Mesendoderm (in vitro differentiated cells): ENCODE results near the gene GTF2F2.

Experiments used
- DNase-seq: peaks from one replicate; pipeline ENCODE4 v3.0.0; 2013
- H2AK5ac ChIP-seq: 2 replicates; pipeline ENCODE4 v1.6.1; 2013; ENCODE audit warnings: low read length, inconsistent platforms
- H2BK120ac ChIP-seq: 2 replicates; pipeline ENCODE4 v1.6.1; 2013; ENCODE audit warnings: low read depth, mild to moderate bottlenecking, low read length, moderate library complexity, mixed read lengths
- H2BK15ac ChIP-seq: replicated peaks from 2 replicates; pipeline ENCODE4 v1.6.1; 2013; ENCODE audit warnings: low read depth, mild to moderate bottlenecking, moderate library complexity
- H2BK5ac ChIP-seq: 2 replicates; pipeline ENCODE4 v1.6.1; 2013; ENCODE audit warnings: low read length, inconsistent platforms
- H3K18ac ChIP-seq: 2 replicates; pipeline ENCODE4 v1.6.1; 2013; ENCODE audit warnings: mild to moderate bottlenecking, low read length, mixed read lengths
- H3K23ac ChIP-seq: one replicate; pipeline ENCODE4 v1.6.1; 2013; ENCODE audit warnings: low read length
- H3K27ac ChIP-seq: 2 replicates; pipeline ENCODE4 v1.5.1; 2013; ENCODE audit warnings: low read depth, mild to moderate bottlenecking, inconsistent platforms, low read length, moderate library complexity
- H3K27me3 ChIP-seq: 2 replicates; pipeline ENCODE4 v1.6.1; 2013; ENCODE audit warnings: low read length, control low read depth, mild to moderate bottlenecking, inconsistent platforms; ENCODE audit not compliant: insufficient read depth, poor library complexity
- H3K36me3 ChIP-seq: 2 replicates; pipeline ENCODE4 v1.6.1; 2013; ENCODE audit warnings: low read length, inconsistent platforms; ENCODE audit not compliant: control insufficient read depth, insufficient read depth
- H3K4ac ChIP-seq: one replicate; pipeline ENCODE4 v1.6.1; 2013; ENCODE audit warnings: low read depth, mild to moderate bottlenecking, low read length, moderate library complexity
- H3K4me1 ChIP-seq: 2 replicates; pipeline ENCODE4 v1.6.1; 2013; ENCODE audit warnings: low read depth, low read length, inconsistent platforms; ENCODE audit not compliant: control insufficient read depth
- H3K4me2 ChIP-seq: 2 replicates; pipeline ENCODE4 v1.6.1; 2013; ENCODE audit warnings: low read length
- H3K4me3 ChIP-seq: 2 replicates; pipeline ENCODE4 v1.5.1; 2013; ENCODE audit warnings: mild to moderate bottlenecking, low read length
- H3K56ac ChIP-seq: one replicate; pipeline ENCODE4 v1.6.1; 2013; ENCODE audit warnings: low read length
- H3K79me1 ChIP-seq: 2 replicates; pipeline ENCODE4 v1.6.1; 2013; ENCODE audit warnings: low read length, inconsistent platforms
- H3K79me2 ChIP-seq: 2 replicates; pipeline ENCODE4 v1.6.1; 2013; ENCODE audit warnings: mild to moderate bottlenecking, low read length; ENCODE audit not compliant: control insufficient read depth, insufficient read depth
- H3K9ac ChIP-seq: 2 replicates; pipeline ENCODE4 v1.6.1; 2013; ENCODE audit warnings: low read length, inconsistent platforms
- H4K5ac ChIP-seq: one replicate; pipeline ENCODE4 v1.6.1; 2013; ENCODE audit warnings: low read length
- H4K8ac ChIP-seq: one replicate; pipeline ENCODE4 v1.6.1; 2013; ENCODE audit warnings: low read depth, mild to moderate bottlenecking, control low read depth, low read length, moderate library complexity
- WGBS: extraction: QIAGEN DNeasy Blood & Tissue Kit; methylation state at CpG from one replicate; pipeline ENCODE4 v1.1.7; 2013; ENCODE audit warnings: low lambda C conversion rate, missing lambda C conversion rate; ENCODE audit not compliant: insufficient coverage; ENCODE audit errors: extremely low coverage; 5-methylcytosine and 5-hydroxymethylcytosine counted together

Gene GTF2F2

GRCh38 chr13:45104261-45104660 lies 16.0 kb upstream of the GTF2F2 start:
- H4K5ac ChIP-seq: no peak overlapping the region
- no peak overlapping the region for H3K9ac ChIP-seq
- no peak overlapping the region for H3K4ac ChIP-seq
- H3K56ac ChIP-seq: no peak overlapping the region
- H2BK5ac ChIP-seq: no peak overlapping the region
- H2BK120ac ChIP-seq: no peak overlapping the region
- H3K4me2 ChIP-seq: no peak overlapping the region
- no peak overlapping the region for H2BK15ac ChIP-seq
- no peak for DNase-seq
- no peak overlapping the region for H3K4me3 ChIP-seq
- H3K27me3 ChIP-seq: no peaks in the 10 kb centered on the region
- H3K4me1 ChIP-seq: no peaks in the 10 kb centered on the region
- no peaks in the 10 kb centered on the region for H3K79me2 ChIP-seq
- H2AK5ac ChIP-seq: no peak overlapping the region
- no peak overlapping the region for H4K8ac ChIP-seq
- no peak overlapping the region for H3K18ac ChIP-seq
- no peak overlapping the region for H3K27ac ChIP-seq
- WGBS: no CpG with 5 or more reads among the region's 3 CpGs
- H3K36me3 ChIP-seq: no peaks in the 10 kb centered on the region
- H3K23ac ChIP-seq: no peak overlapping the region
- H3K79me1 ChIP-seq: no peaks in the 10 kb centered on the region

- Histone ChIP-seq H4K5ac (no peak overlapping the region), H2BK15ac (no peak overlapping the region), H3K23ac (no peak overlapping the region), H3K36me3 (no peaks in the 10 kb centered on the region), H3K56ac (no peak overlapping the region), H3K27ac (no peak overlapping the region), H2AK5ac (no peak overlapping the region), H3K4me2 (no peak overlapping the region), H2BK120ac (no peak overlapping the region), H3K4me3 (no peak overlapping the region), H3K18ac (no peak overlapping the region), H3K9ac (no peak overlapping the region), H3K4ac (no peak overlapping the region), H3K79me2 (no peaks in the 10 kb centered on the region), H4K8ac (no peak overlapping the region), H3K27me3 (no peaks in the 10 kb centered on the region), H3K79me1 (no peaks in the 10 kb centered on the region), H2BK5ac (no peak overlapping the region), H3K4me1 (no peaks in the 10 kb centered on the region)
- no peak for DNase-seq
- WGBS: no CpG with 5 or more reads among the region's 5 CpGs
These were observed 14.4 kb upstream of the GTF2F2 start for GRCh38 chr13:45105895-45106294.

GRCh38 chr13:45107539-45107938 lies 12.8 kb upstream of the GTF2F2 start:
- no peak overlapping the region for H2BK120ac ChIP-seq
- H3K79me2 ChIP-seq: no peaks in the 10 kb centered on the region
- H3K27ac ChIP-seq: no peak overlapping the region
- WGBS: no CpG with 5 or more reads among the region's 1 CpG
- no peak overlapping the region for H2AK5ac ChIP-seq
- no peak overlapping the region for H3K4ac ChIP-seq
- H4K8ac ChIP-seq: no peak overlapping the region
- no peaks in the 10 kb centered on the region for H3K4me1 ChIP-seq
- no peak for DNase-seq
- H3K4me3 ChIP-seq: no peak overlapping the region
- no peak overlapping the region for H3K56ac ChIP-seq
- no peak overlapping the region for H2BK15ac ChIP-seq
- H3K27me3 ChIP-seq: no peaks in the 10 kb centered on the region
- no peaks in the 10 kb centered on the region for H3K79me1 ChIP-seq
- no peak overlapping the region for H2BK5ac ChIP-seq
- H3K36me3 ChIP-seq: no peaks in the 10 kb centered on the region
- no peak overlapping the region for H3K9ac ChIP-seq
- H4K5ac ChIP-seq: no peak overlapping the region
- H3K23ac ChIP-seq: no peak overlapping the region
- no peak overlapping the region for H3K18ac ChIP-seq
- H3K4me2 ChIP-seq: no peak overlapping the region

GRCh38 chr13:45108716-45109101 lies 11.6 kb upstream of the GTF2F2 start:
- H3K79me2 ChIP-seq: no peaks in the 10 kb centered on the region
- H3K4me1 ChIP-seq: no peaks in the 10 kb centered on the region
- peak overlapping the region; percentile 28 for H3K9ac ChIP-seq
- H3K36me3 ChIP-seq: no peaks in the 10 kb centered on the region
- no peak overlapping the region for H3K4ac ChIP-seq
- no peak overlapping the region for H3K23ac ChIP-seq
- no peak overlapping the region for H2BK5ac ChIP-seq
- no CpG with 5 or more reads among the region's 11 CpGs for WGBS
- no peak overlapping the region for H2BK15ac ChIP-seq
- H3K79me1 ChIP-seq: no peaks in the 10 kb centered on the region
- H2BK120ac ChIP-seq: no peak overlapping the region
- H3K27ac ChIP-seq: no peak overlapping the region
- H4K8ac ChIP-seq: no peak overlapping the region
- DNase-seq: no peak
- H3K4me3 ChIP-seq: no peak overlapping the region
- no peak overlapping the region for H3K18ac ChIP-seq
- no peaks in the 10 kb centered on the region for H3K27me3 ChIP-seq
- H2AK5ac ChIP-seq: no peak overlapping the region
- no peak overlapping the region for H3K4me2 ChIP-seq
- peak overlapping the region; percentile 54 for H3K56ac ChIP-seq
- H4K5ac ChIP-seq: no peak overlapping the region

- Histone ChIP-seq H3K4me3 (no peak overlapping the region), H3K79me2 (no peaks in the 10 kb centered on the region), H3K4ac (no peak overlapping the region), H4K8ac (no peak overlapping the region), H3K18ac (no peak overlapping the region), H3K27ac (no peak overlapping the region), H3K27me3 (no peaks in the 10 kb centered on the region), H2AK5ac (no peak overlapping the region), H3K56ac (no peak overlapping the region), H4K5ac (no peak overlapping the region), H2BK15ac (no peak overlapping the region), H2BK5ac (no peak overlapping the region), H3K79me1 (no peaks in the 10 kb centered on the region), H3K9ac (no peak overlapping the region), H3K23ac (no peak overlapping the region), H2BK120ac (no peak overlapping the region), H3K4me1 (no peaks in the 10 kb centered on the region), H3K36me3 (no peaks in the 10 kb centered on the region), H3K4me2 (no peak overlapping the region)
- no CpG with 5 or more reads among the region's 5 CpGs for WGBS
- DNase-seq: no peak
These were observed 11.1 kb upstream of the GTF2F2 start for GRCh38 chr13:45109102-45109720.
